Mesenchymal stem cell (in vitro differentiated cells and primary cell): ENCODE measurements around the gene KCNN4.

Experiments
- DNase-seq: peaks from one replicate; pipeline ENCODE4 v3.0.0-alpha.2; 2013
- H2AFZ ChIP-seq: one replicate; pipeline ENCODE4 v1.6.1; 2013; ENCODE audit warnings: low read depth, mild to moderate bottlenecking, control low read depth, inconsistent platforms, low read length, moderate library complexity
- H2AK5ac ChIP-seq: 2 replicates; pipeline ENCODE4 v1.6.1; 2013; ENCODE audit warnings: low read length, moderate library complexity, mild to moderate bottlenecking, inconsistent platforms; ENCODE audit not compliant: severe bottlenecking
- H2BK120ac ChIP-seq: one replicate; pipeline ENCODE4 v1.6.1; 2013; ENCODE audit warnings: low read depth, mild to moderate bottlenecking, inconsistent platforms, low read length, moderate library complexity
- H2BK12ac ChIP-seq, 2 experiments: one replicate each; pipeline ENCODE4 v1.6.1; 2013; ENCODE audit warnings: inconsistent platforms in 2 of 2, low read length in 2 of 2, mild to moderate bottlenecking in 2 of 2, moderate library complexity in 2 of 2, control low read depth in 1 of 2
- H2BK15ac ChIP-seq: one replicate; pipeline ENCODE4 v1.6.1; 2013; ENCODE audit warnings: mild to moderate bottlenecking, low read depth, inconsistent platforms; ENCODE audit not compliant: poor library complexity, severe bottlenecking
- H2BK5ac ChIP-seq: 2 replicates; pipeline ENCODE4 v1.6.1; 2013; ENCODE audit warnings: low read depth, mild to moderate bottlenecking, low read length, control low read depth, inconsistent platforms; ENCODE audit not compliant: poor library complexity, severe bottlenecking
- H3K14ac ChIP-seq, 2 experiments: one replicate each; pipeline ENCODE4 v1.6.1; 2013; ENCODE audit warnings: inconsistent platforms in 2 of 2, low read length in 2 of 2, control low read depth in 1 of 2, mild to moderate bottlenecking in 1 of 2, moderate library complexity in 1 of 2
- H3K18ac ChIP-seq, 2 experiments: one replicate each; pipeline ENCODE4 v1.6.1; 2013; ENCODE audit warnings: inconsistent platforms in 2 of 2, low read length in 2 of 2, control low read depth in 1 of 2, low read depth in 1 of 2, mild to moderate bottlenecking in 1 of 2
- H3K23ac ChIP-seq, 2 experiments: one replicate each; pipeline ENCODE4 v1.6.1; 2013; ENCODE audit warnings: inconsistent platforms in 2 of 2, low read length in 2 of 2, mild to moderate bottlenecking in 2 of 2, moderate library complexity in 2 of 2, control low read depth in 1 of 2
- H3K27ac ChIP-seq: 2 replicates; pipeline ENCODE4 v1.5.1; 2013; ENCODE audit warnings: mild to moderate bottlenecking, moderate library complexity, low read length, control low read depth, inconsistent platforms; ENCODE audit not compliant: poor library complexity, severe bottlenecking
- H3K27me3 ChIP-seq, 2 experiments: 2 replicates each; pipeline versions ENCODE4 v1.6.1 to v1.7.0; 2013; ENCODE audit warnings: low read length in 2 of 2, mild to moderate bottlenecking in 2 of 2, moderate library complexity in 2 of 2, control low read depth in 1 of 2, inconsistent platforms in 1 of 2; ENCODE audit not compliant: control insufficient read depth in 1 of 2, insufficient read depth in 1 of 2
- H3K36me3 ChIP-seq, 2 experiments: 2 replicates each; pipeline versions ENCODE4 v1.6.1 to v1.7.0; 2013; ENCODE audit warnings: low read length in 2 of 2, control low read depth in 1 of 2, inconsistent platforms in 1 of 2, low read depth in 1 of 2, mild to moderate bottlenecking in 1 of 2; ENCODE audit not compliant: insufficient read depth in 2 of 2, control insufficient read depth in 1 of 2
- H3K4ac ChIP-seq, 2 experiments: one replicate each; pipeline ENCODE4 v1.6.1; 2013; ENCODE audit warnings: inconsistent platforms in 2 of 2, low read length in 2 of 2, mild to moderate bottlenecking in 2 of 2, moderate library complexity in 2 of 2, control low read depth in 1 of 2, low read depth in 1 of 2
- H3K4me1 ChIP-seq: 2 replicates; pipeline ENCODE4 v1.6.1; 2013; ENCODE audit warnings: low read depth, low read length, control low read depth; ENCODE audit not compliant: control insufficient read depth, insufficient read depth
- H3K4me2 ChIP-seq: 2 replicates; pipeline ENCODE4 v1.6.1; 2013; ENCODE audit warnings: low read length, mild to moderate bottlenecking, inconsistent platforms; ENCODE audit not compliant: poor library complexity, severe bottlenecking
- H3K4me3 ChIP-seq, 2 experiments: 2 replicates each; pipeline versions ENCODE4 v1.5.1 to v1.7.0; 2013; ENCODE audit warnings: low read length in 2 of 2, mild to moderate bottlenecking in 2 of 2, control low read depth in 1 of 2, low read depth in 1 of 2; ENCODE audit not compliant: insufficient read depth in 1 of 2
- H3K79me1 ChIP-seq: replicated peaks from 2 replicates; pipeline ENCODE4 v1.6.1; 2013; ENCODE audit warnings: mild to moderate bottlenecking, control low read depth, low read length, inconsistent platforms; ENCODE audit not compliant: poor library complexity, severe bottlenecking
- H3K9ac ChIP-seq: 2 replicates; pipeline ENCODE4 v1.7.0; 2013; ENCODE audit warnings: mild to moderate bottlenecking, low read length, moderate library complexity
- H3K9me3 ChIP-seq: 2 replicates; pipeline ENCODE4 v1.7.0; 2013; ENCODE audit warnings: mild to moderate bottlenecking, low read length; ENCODE audit not compliant: control insufficient read depth
- H4K8ac ChIP-seq: one replicate; pipeline ENCODE4 v1.6.1; 2013; ENCODE audit warnings: inconsistent platforms, mild to moderate bottlenecking, low read length, moderate library complexity
- H4K91ac ChIP-seq: one replicate; pipeline ENCODE4 v1.6.1; 2013; ENCODE audit warnings: mild to moderate bottlenecking, low read length, inconsistent platforms
- WGBS: methylation state at CpG from one replicate; pipeline ENCODE4 v1.1.7; 2013; ENCODE audit warnings: mixed read lengths; 5-methylcytosine and 5-hydroxymethylcytosine counted together

The KCNN4 gene

GRCh38 chr19:43727593-43727853, 53.2 kb downstream of the KCNN4 start:
- no peak overlapping the region for H3K4me3 ChIP-seq
- no peak for DNase-seq
- H3K9ac ChIP-seq = no peak overlapping the region
- H3K36me3 ChIP-seq = peaks cover 49 to 51% of the 10 kb centered on the region in 2 experiments
- no peak overlapping the region for H3K27ac ChIP-seq
- no peak overlapping the region for H3K4ac ChIP-seq
- no peak overlapping the region for H2BK120ac ChIP-seq
- no peak overlapping the region for H3K14ac ChIP-seq
- H3K79me1 ChIP-seq = no peaks in the 10 kb centered on the region
- H3K9me3 ChIP-seq = no peaks in the 10 kb centered on the region
- H3K27me3 ChIP-seq = no peaks in the 10 kb centered on the region
- H3K4me1 ChIP-seq = peaks cover 15% of the 10 kb centered on the region
- no peak overlapping the region for H4K8ac ChIP-seq
- no peak overlapping the region for H4K91ac ChIP-seq
- no peak overlapping the region for H3K23ac ChIP-seq
- no peak overlapping the region for H2BK15ac ChIP-seq
- no peak overlapping the region for H3K18ac ChIP-seq
- no peak overlapping the region for H2BK12ac ChIP-seq
- no peak overlapping the region for H2AK5ac ChIP-seq
- H3K4me2 ChIP-seq = no peak overlapping the region
- H2BK5ac ChIP-seq = no peak overlapping the region
- H2AFZ ChIP-seq = no peak overlapping the region
- WGBS = 97% methylated on average over 4 of the region's 4 CpGs

- H2BK120ac ChIP-seq = no peak overlapping the region
- H4K91ac ChIP-seq = no peak overlapping the region
Measured at GRCh38 chr19:43726736-43727592, 53.8 kb downstream of the KCNN4 start.

GRCh38 chr19:43725468-43725867, 55.3 kb downstream of the KCNN4 start:
- Histone ChIP-seq H4K8ac (no peak overlapping the region), H3K4me3 (no peak overlapping the region), H2BK5ac (no peak overlapping the region), H2BK120ac (no peak overlapping the region), H2BK15ac (no peak overlapping the region), H4K91ac (no peak overlapping the region), H3K9ac (no peak overlapping the region), H3K36me3 (peaks cover 31 to 32% of the 10 kb centered on the region in 2 experiments), H3K79me1 (no peaks in the 10 kb centered on the region), H3K27me3 (no peaks in the 10 kb centered on the region), H2AFZ (no peak overlapping the region), H3K4me1 (peaks cover 4% of the 10 kb centered on the region), H3K18ac (no peak overlapping the region), H3K9me3 (no peaks in the 10 kb centered on the region), H2BK12ac (no peak overlapping the region), H3K23ac (no peak overlapping the region), H2AK5ac (no peak overlapping the region), H3K14ac (no peak overlapping the region), H3K4ac (no peak overlapping the region), H3K4me2 (no peak overlapping the region), H3K27ac (no peak overlapping the region)
- 93% methylated on average over 7 of the region's 7 CpGs for WGBS
- no peak for DNase-seq

More at GRCh38 chr19:43726736-43727592, 53.8 kb downstream of the KCNN4 start:
- Histone ChIP-seq H3K14ac (no peak overlapping the region), H3K18ac (no peak overlapping the region), H4K8ac (no peak overlapping the region), H3K4me1 (peaks cover 12% of the 10 kb centered on the region), H2AK5ac (no peak overlapping the region), H3K36me3 (peaks cover 44 to 46% of the 10 kb centered on the region in 2 experiments), H3K9ac (peak overlapping the region; percentile 7), H2BK12ac (no peak overlapping the region), H3K27ac (no peak overlapping the region), H3K4ac (no peak overlapping the region), H2AFZ (no peak overlapping the region), H3K4me2 (no peak overlapping the region), H3K4me3 (no peak overlapping the region), H2BK5ac (no peak overlapping the region), H3K79me1 (no peaks in the 10 kb centered on the region), H3K9me3 (no peaks in the 10 kb centered on the region), H3K27me3 (no peaks in the 10 kb centered on the region), H3K23ac (no peak overlapping the region), H2BK15ac (no peak overlapping the region)
- no peak for DNase-seq
- 90% methylated on average over 15 of the region's 15 CpGs for WGBS

GRCh38 chr19:43724896-43725295, 55.9 kb downstream of the KCNN4 start:
- H3K9me3 ChIP-seq = no peaks in the 10 kb centered on the region
- no peak for DNase-seq
- no peak overlapping the region for H2AK5ac ChIP-seq
- no peak overlapping the region for H3K23ac ChIP-seq
- WGBS = 94% methylated on average over 7 of the region's 8 CpGs
- no peak overlapping the region for H2BK120ac ChIP-seq
- H3K4me2 ChIP-seq = no peak overlapping the region
- H4K91ac ChIP-seq = no peak overlapping the region
- no peak overlapping the region for H3K4me3 ChIP-seq
- peaks cover 3% of the 10 kb centered on the region for H3K4me1 ChIP-seq
- H2BK15ac ChIP-seq = no peak overlapping the region
- no peak overlapping the region for H2BK12ac ChIP-seq
- H3K79me1 ChIP-seq = no peaks in the 10 kb centered on the region
- H3K36me3 ChIP-seq = peaks cover 26 to 29% of the 10 kb centered on the region in 2 experiments
- no peak overlapping the region for H3K27ac ChIP-seq
- H3K4ac ChIP-seq = no peak overlapping the region
- no peak overlapping the region for H4K8ac ChIP-seq
- no peak overlapping the region for H3K18ac ChIP-seq
- H3K9ac ChIP-seq = no peak overlapping the region
- no peaks in the 10 kb centered on the region for H3K27me3 ChIP-seq
- no peak overlapping the region for H2AFZ ChIP-seq
- H2BK5ac ChIP-seq = no peak overlapping the region
- no peak overlapping the region for H3K14ac ChIP-seq
